ENCODE measurements around the gene BBX.

DNA sequence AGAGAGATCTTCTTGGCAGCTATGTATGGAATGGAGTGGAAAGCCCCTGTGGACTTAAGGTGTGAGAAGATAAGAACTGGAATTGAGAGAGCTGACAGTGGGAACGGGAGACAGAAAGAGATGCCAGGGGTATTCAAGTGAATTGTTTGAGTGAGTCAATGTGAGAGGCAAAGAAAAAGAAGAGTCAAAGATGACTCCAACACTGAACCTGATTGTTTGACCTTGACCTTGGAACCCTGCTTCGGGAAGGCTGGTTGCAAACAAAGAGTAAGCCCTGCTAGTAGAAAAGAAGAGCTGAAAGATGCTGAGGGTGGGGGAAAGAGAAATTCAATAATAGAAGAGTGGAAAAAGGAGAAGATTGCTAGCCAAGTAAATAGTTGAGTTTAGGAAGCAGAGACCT lies 238.6 kb downstream of the BBX start:
- TF ChIP-seq POLR2AphosphoS5 (IDR thresholded peaks at IDR 0.05; ENCODE audit: borderline replicate concordance, low read depth, low read length) (no peak), EZH2 (IDR thresholded peaks at IDR 0.05) (no peak), FOXP2 (optimal IDR thresholded peaks at IDR 0.05; ENCODE audit: control extremely low read depth, extremely low read length, insufficient read depth) (no peak)
